ENCODE results near the gene OBP2A. TPM values are rescaled to one million over a fixed set of nuclear protein-coding genes. Genes with fewer than 3 reads are reported as not detected.
A peak's percentile ranks its signal among the peaks of the same experiment; 100 is the strongest.

The OBP2A gene
- total and polyA plus RNA-seq, 10 of the 15 experiments (the other 5 are each of a cell fraction or from before 2014, with no cell fraction given) = not detected

GRCh38 chr9:135500525-135501260 is 45.2 kb upstream of the OBP2A start, which contains the start of gene MRPS2 (continued):
- TF ChIP-seq RELB (IDR thresholded peaks at IDR 0.05; ENCODE audit: low read depth) = no peak; the same call in 1 of the 2 replicates
- no peak for TF ChIP-seq MLLT1 (IDR thresholded peaks at IDR 0.05)
- no peak for TF ChIP-seq SUPT20H (IDR thresholded peaks at IDR 0.05; ENCODE audit: borderline replicate concordance, control insufficient read depth, low read depth, low read length)
- 0 out of 2 replicates have a peak, but pooled peaks have one; percentile 21 for TF ChIP-seq DPF2 (IDR thresholded peaks at IDR 0.05)
- no peak for TF ChIP-seq ZBED1 (IDR thresholded peaks at IDR 0.05; ENCODE audit: borderline replicate concordance)
- TF ChIP-seq SIX5 (IDR thresholded peaks at IDR 0.05; ENCODE audit: low read depth, low read length, severe bottlenecking) = no peak
- TF ChIP-seq NFYA (IDR thresholded peaks at IDR 0.05; ENCODE audit: borderline replicate concordance, low read depth, low read length) = no peak
- no peak for TF ChIP-seq FOS (IDR thresholded peaks at IDR 0.05; ENCODE audit: borderline replicate concordance, extremely low read depth, insufficient read length)
- TF ChIP-seq HCFC1 (IDR thresholded peaks at IDR 0.05; ENCODE audit: low read length) = peak; percentile 70
- TF ChIP-seq SRF (IDR thresholded peaks at IDR 0.05; ENCODE audit: low read depth in 2 of 2, low read length in 2 of 2) = no peak
- TF ChIP-seq SP1 (IDR thresholded peaks at IDR 0.05; ENCODE audit: low read depth, low read length) = peak; percentile 56
- no peak for TF ChIP-seq STAT3 (IDR thresholded peaks at IDR 0.05; ENCODE audit: low read depth, low read length)
- no peak for TF ChIP-seq USF2 (IDR thresholded peaks at IDR 0.05; ENCODE audit: borderline replicate concordance, low read depth, low read length)
- 0 out of 2 replicates have a peak, but pooled peaks have one; percentile 20 for TF ChIP-seq HDGF (IDR thresholded peaks at IDR 0.05)
- peak; percentile 55 for TF ChIP-seq IKZF1 (conservative IDR thresholded peaks at IDR 0.05)
- peak; percentile 84 for TF ChIP-seq PAX5 (IDR thresholded peaks at IDR 0.05; ENCODE audit: borderline replicate concordance, low read depth, low read length)
- TF ChIP-seq BCLAF1 (IDR thresholded peaks at IDR 0.05) = no peak
- no peak for TF ChIP-seq FOXK2 (IDR thresholded peaks at IDR 0.05)
- peak; percentile 26; the same call in 1 of the 2 replicates for TF ChIP-seq BACH1 (IDR thresholded peaks at IDR 0.05; ENCODE audit: borderline replicate concordance)
- peak; percentile 91 for TF ChIP-seq TAF1 (IDR thresholded peaks at IDR 0.05; ENCODE audit: borderline replicate concordance, low read depth, low read length)

All from GM12878 (cell line).